Right kidney (tissue), 9 donors: ENCODE data around the gene SFXN2.
"Not testable (repeated sequence)": the region's sequence is repeated elsewhere in the genome, so short reads cannot be mapped to it uniquely, and the experiment has no call there.

Source experiments
- DNase-seq: peaks from one replicate; pipeline ENCODE4 v3.0.0-alpha.2; 2016
- long read RNA-seq, 8 donors: transcript quantifications; one replicate each; lab custom pipeline, GENCODE V29; 2026

The SFXN2 gene
- long read RNA-seq, donor 1, full-length matches to known transcripts: 7 of 12 reads
- long read RNA-seq, donor 1, partial matches to known transcripts: 5 of 12 reads
- long read RNA-seq, donor 1, other reads (novel, unspliced or antisense): 0 of 12 reads
- long read RNA-seq, donor 2, full-length matches to known transcripts: 4 of 4 reads
- long read RNA-seq, donor 2, partial matches to known transcripts: 0 of 4 reads
- long read RNA-seq, donor 2, other reads (novel, unspliced or antisense): 0 of 4 reads
- long read RNA-seq, donor 3, full-length matches to known transcripts: 7 of 40 reads
- long read RNA-seq, donor 3, partial matches to known transcripts: 33 of 40 reads
- long read RNA-seq, donor 3, other reads (novel, unspliced or antisense): 0 of 40 reads
- long read RNA-seq, donor 4, full-length matches to known transcripts: 1 of 1 reads
- long read RNA-seq, donor 4, partial matches to known transcripts: 0 of 1 reads
- long read RNA-seq, donor 4, other reads (novel, unspliced or antisense): 0 of 1 reads
- long read RNA-seq, donor 5, full-length matches to known transcripts: 2 of 106 reads
- long read RNA-seq, donor 5, partial matches to known transcripts: 104 of 106 reads
- long read RNA-seq, donor 5, other reads (novel, unspliced or antisense): 0 of 106 reads
- long read RNA-seq, donor 6, full-length matches to known transcripts: 5 of 21 reads
- long read RNA-seq, donor 6, partial matches to known transcripts: 10 of 21 reads
- long read RNA-seq, donor 6, other reads (novel, unspliced or antisense): 6 of 21 reads
- long read RNA-seq, donor 7, full-length matches to known transcripts: 9 of 9 reads
- long read RNA-seq, donor 7, partial matches to known transcripts: 0 of 9 reads
- long read RNA-seq, donor 7, other reads (novel, unspliced or antisense): 0 of 9 reads
- long read RNA-seq, donor 8, full-length matches to known transcripts: 7 of 7 reads
- long read RNA-seq, donor 8, partial matches to known transcripts: 0 of 7 reads
- long read RNA-seq, donor 8, other reads (novel, unspliced or antisense): 0 of 7 reads

DNA sequence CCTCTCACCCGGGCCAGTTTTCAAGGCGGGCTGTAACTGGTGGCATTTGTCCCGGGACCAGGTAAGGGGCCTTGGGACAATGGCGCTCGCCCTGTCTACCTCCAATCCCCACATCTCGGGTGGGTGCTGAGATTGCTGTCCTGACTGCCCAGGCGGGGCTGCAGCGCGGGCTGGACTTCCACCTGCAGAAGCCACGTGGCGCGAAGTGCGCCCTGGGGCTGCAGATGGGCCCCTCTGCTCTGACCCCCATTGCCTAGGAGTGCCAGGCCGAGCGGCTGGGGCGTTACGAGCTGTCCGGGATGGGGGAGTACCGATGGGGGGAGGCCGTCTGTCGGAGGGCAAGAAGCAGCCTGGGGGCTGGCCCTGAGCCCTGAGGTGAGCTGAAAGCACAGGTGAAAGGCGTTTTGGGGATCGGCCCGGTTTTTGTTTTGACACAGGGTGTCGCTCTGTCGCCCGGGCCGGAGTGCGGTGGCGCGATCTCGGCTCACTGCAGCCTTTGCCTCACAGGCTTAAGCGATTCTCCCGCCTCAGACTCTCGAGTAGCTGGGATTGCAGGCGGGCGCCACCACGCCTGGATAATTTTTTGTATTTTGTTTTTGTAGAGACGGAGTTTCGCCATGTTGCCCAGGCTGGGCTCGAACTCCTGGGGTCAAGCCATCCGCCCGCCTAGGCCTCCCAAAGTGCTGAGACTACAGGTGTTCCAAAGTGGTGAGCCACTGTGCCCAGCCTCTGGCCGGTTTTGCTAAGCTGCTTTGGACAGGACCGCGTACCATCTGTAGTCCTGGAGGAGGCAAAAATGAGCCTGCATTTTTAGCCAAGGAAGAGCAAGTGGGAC is at the start of gene SFXN2:
Gene SFXN2, plus strand, starts transcription at position 16 of the 835 bp plus-strand sequence. CDS start 12,001 bp downstream, outside the sequence.
- peak; percentile 93 for DNase-seq

GRCh38 chr10:102665904-102666509 is 48.4 kb upstream of the SFXN2 start:
- no peak for DNase-seq

- not testable (repeated sequence) for DNase-seq
These were observed 47.0 kb upstream of the SFXN2 start for GRCh38 chr10:102667411-102667810.

DNA sequence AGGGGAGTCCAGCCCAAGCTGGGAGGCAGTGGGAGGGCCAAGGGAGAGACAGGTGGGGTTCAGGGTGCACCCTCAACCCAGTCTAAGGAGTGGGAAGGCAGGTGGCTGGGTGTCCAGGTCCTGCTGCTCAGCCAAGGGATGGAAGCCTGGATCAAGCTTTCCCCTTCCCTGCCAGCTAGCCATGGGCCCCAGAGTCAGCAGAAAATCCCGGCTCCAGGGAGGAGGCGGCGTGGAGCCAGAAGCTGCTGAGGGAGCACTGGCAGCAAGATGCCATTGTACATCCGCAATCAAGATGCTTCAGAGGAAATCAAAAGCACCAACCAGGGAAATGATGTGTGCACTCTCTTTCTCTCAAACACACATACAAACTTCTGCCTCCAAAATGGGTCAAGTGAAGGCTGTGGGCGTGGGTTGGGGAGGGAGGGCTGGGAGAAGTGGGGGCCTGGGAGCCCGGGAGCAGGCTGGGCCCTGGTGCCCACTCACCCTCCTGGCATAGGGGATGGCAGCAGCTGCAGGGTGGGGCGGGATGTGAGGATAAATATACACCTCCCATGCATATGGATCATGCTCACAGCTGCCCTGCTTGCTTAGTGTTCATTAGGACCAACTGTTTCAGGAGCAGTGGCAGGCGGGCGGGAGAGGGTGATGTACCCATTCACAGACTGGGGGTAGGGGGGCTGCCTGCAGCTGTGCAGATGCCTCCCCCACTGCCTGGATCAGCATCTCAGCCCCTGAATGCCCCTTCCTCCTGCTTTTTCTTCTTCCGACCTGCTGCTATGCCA is 45.9 kb upstream of the SFXN2 start:
- no peak for DNase-seq

DNA sequence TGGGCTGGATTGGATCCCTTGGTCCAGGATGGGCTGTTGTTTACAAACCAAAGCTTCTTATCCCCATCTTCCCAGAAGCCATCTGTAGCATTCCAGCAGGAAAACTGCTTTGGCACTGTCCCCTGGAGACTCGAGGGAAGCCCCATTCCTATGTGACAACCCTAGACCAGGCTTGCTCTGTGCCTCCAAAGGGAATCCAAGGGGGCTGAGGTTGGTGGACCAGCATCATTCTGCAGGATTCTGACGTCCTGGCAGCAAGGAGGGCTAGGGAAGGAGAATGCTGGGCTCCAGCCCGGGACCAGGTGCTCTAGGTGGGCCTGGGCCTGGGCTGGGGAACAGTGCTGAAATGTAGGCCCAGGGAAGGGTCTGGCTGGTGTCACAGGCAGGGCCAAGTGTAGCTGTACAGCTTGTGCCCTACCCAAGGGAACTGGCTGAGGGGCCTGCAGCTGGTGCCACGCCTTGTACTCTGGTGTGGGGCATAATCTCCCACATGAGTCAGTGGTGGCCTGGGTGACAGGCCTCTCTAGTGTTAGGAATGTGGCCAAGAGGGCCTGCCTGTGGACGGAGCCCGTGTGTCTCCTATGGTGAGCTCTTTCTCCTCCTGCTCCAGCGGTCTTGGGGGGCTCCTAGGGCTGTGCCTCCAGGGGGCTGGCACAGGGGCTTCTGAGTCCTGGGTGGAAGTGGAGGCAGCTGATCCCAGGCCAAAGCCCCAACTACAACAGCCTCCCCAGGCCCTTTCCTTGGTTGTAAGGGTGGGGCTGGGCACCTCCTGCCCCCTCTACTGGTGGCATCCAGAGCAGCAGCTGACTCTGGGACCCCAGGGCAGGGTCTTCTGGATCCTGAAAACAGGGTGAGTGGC is 45.0 kb upstream of the SFXN2 start:
- DNase-seq: no peak

- DNase-seq: no peak
These were observed 44.3 kb upstream of the SFXN2 start for GRCh38 chr10:102670065-102670670.

DNA sequence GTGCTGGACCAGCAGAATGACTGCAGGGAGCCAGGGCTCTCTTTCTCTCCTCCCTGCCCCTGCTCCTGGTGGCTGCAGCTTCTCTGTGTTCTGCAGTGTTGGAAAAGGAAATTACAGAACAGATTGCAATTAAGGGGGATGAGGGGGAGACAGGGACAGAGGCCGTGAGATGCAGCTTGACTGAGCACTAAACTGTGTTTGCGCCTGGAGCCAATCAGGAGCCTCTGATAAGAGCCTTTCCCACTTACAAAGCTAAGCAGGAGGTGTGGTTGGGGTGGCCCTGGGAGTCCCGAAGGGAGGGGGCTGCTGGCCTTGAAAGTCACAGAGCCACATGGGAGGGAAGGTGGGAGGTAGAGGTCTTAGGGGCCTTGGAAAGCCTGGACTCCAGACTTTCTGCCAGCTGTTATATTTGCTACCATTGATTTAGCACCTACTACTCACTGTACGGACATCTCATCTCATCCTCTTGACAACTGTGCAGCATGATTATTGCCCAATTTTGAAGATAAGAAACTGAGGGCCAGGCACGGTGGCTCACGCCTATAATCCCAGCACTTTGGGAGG is 43.5 kb upstream of the SFXN2 start:
- no peak for DNase-seq

- DNase-seq: no peak
These were observed 41.1 kb upstream of the SFXN2 start for GRCh38 chr10:102673236-102673818.

GRCh38 chr10:102673819-102674511 is 40.5 kb upstream of the SFXN2 start:
- DNase-seq: peak; percentile 77

DNA sequence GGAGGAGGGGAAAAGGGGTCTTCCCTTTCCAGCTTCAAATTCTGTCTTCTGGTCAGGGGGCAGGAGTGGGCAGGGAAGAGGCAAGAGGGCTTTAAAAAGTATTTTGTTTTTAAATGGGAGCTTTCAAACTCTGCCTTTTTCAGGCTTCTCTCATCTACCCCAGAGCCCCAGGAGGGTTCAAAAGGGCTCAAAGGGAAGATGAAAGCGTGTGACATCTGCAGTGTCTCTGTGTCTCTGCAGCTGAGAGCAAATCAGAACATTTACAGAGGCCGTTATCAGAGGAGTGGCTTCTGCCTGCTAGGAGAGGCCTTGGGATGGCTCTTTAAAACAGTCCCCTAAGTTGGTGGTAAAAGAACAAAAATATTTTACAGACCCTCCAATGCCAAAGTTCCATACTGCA is 39.9 kb upstream of the SFXN2 start:
- DNase-seq: no peak

GRCh38 chr10:102675011-102675665 is 39.3 kb upstream of the SFXN2 start:
- no peak for DNase-seq

GRCh38 chr10:102675666-102676533 is 38.5 kb upstream of the SFXN2 start:
- peak; percentile 64 for DNase-seq

- DNase-seq: no peak
These were observed 37.7 kb upstream of the SFXN2 start for GRCh38 chr10:102676534-102677315.

DNA sequence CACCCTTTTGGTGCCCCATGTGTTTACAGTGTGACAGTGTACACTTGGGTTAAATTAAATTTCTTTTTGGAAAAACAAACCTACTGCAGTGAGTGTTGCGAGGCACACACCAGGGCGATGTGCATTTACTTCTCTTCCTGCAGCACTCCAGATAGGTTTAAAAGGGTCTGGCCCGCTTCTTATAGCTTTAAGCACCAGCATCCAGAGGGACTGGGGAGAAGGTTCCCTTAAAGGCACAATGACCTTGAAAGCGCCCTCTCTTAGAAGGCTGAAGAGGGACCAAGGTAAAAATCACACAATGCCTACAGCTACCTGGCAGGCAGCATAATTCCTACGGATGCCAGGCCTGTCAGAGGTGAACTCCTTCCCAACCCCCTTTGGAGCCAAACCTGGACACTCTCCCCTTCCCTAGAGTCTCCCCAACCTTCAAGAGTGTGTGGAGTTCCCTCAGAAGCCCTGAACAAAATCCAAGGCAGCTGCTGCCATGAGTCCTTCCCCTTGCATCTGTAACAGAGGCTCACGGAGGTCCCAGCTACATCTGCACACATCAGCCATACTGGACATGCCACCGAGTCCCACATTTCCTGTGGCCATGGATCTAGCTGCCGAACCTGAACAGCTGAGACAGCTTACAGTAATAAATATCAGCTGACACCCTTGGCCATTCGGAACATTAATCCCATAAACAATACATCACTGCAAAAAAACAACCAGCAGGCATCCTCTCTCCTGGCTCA is 36.9 kb upstream of the SFXN2 start:
- DNase-seq: no peak

DNA sequence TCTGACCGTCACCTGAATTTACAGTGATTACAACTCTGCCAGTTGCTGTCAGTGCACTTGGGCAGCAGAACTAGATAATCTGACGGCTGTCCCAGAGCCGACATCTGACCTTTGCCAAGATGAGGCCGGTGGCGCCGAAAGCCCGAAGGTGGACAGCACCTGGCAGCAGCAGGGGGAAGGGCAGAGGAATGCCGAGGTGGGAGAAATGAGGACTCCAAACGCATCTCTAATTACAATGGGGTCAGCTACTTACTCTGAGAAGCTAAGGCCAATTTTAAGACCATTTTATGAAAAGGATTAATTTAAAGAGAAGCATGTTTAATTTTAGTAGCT is 36.4 kb upstream of the SFXN2 start:
- no peak for DNase-seq
